ENCODE results near the gene POU2F1.

POU2F1 gene

GRCh38 chr1:167425482-167425881 lies 204.8 kb downstream of the POU2F1 start:
- no peak for TF ChIP-seq CTCF (IDR thresholded peaks at IDR 0.05; ENCODE audit: unreplicated experiment in 3 of 3)
- no peak overlapping the region for H3K27ac Mint-ChIP-seq
- no peaks in the 10 kb centered on the region for H3K4me1 Mint-ChIP-seq
- no peak overlapping the region for H3K4me3 Mint-ChIP-seq
- H3K9me3 Mint-ChIP-seq: no peaks in the 10 kb centered on the region
- peaks cover 7% of the 10 kb centered on the region for H3K36me3 Mint-ChIP-seq (ENCODE audit: low read depth)
- no peaks in the 10 kb centered on the region for H3K27me3 Mint-ChIP-seq (ENCODE audit: low read depth)

GRCh38 chr1:167426716-167427115 lies 206.0 kb downstream of the POU2F1 start:
- Mint-ChIP-seq H3K4me3 (no peak overlapping the region), H3K27me3 (ENCODE audit: low read depth) (peaks cover 6% of the 10 kb centered on the region), H3K9me3 (no peaks in the 10 kb centered on the region), H3K36me3 (ENCODE audit: low read depth) (peaks cover 7% of the 10 kb centered on the region), H3K27ac (no peak overlapping the region), H3K4me1 (peaks cover 7% of the 10 kb centered on the region)
- TF ChIP-seq CTCF (IDR thresholded peaks at IDR 0.05; ENCODE audit: unreplicated experiment in 3 of 3): no peak

GRCh38 chr1:167427848-167428247 lies 207.2 kb downstream of the POU2F1 start:
- Mint-ChIP-seq H3K4me1 (peaks cover 7% of the 10 kb centered on the region), H3K4me3 (no peak overlapping the region), H3K27me3 (ENCODE audit: low read depth) (peaks cover 6% of the 10 kb centered on the region), H3K27ac (no peak overlapping the region), H3K9me3 (no peaks in the 10 kb centered on the region), H3K36me3 (ENCODE audit: low read depth) (peaks cover 3% of the 10 kb centered on the region)
- no peak for TF ChIP-seq CTCF (IDR thresholded peaks at IDR 0.05; ENCODE audit: unreplicated experiment in 3 of 3)

GRCh38 chr1:167428395-167428794 lies 207.7 kb downstream of the POU2F1 start:
- H3K27me3 Mint-ChIP-seq (ENCODE audit: low read depth): peaks cover 6% of the 10 kb centered on the region
- peaks cover 3% of the 10 kb centered on the region for H3K36me3 Mint-ChIP-seq (ENCODE audit: low read depth)
- H3K4me3 Mint-ChIP-seq: no peak overlapping the region
- H3K27ac Mint-ChIP-seq: no peak overlapping the region
- H3K4me1 Mint-ChIP-seq: peaks cover 7% of the 10 kb centered on the region
- no peaks in the 10 kb centered on the region for H3K9me3 Mint-ChIP-seq
- no peak for TF ChIP-seq CTCF (IDR thresholded peaks at IDR 0.05; ENCODE audit: unreplicated experiment in 3 of 3)

- Mint-ChIP-seq H3K9me3 (no peaks in the 10 kb centered on the region), H3K27ac (no peak overlapping the region), H3K27me3 (ENCODE audit: low read depth) (peaks cover 12% of the 10 kb centered on the region), H3K4me3 (no peak overlapping the region), H3K36me3 (ENCODE audit: low read depth) (no peaks in the 10 kb centered on the region), H3K4me1 (peaks cover 7% of the 10 kb centered on the region)
- TF ChIP-seq CTCF (IDR thresholded peaks at IDR 0.05; ENCODE audit: unreplicated experiment in 3 of 3): no peak
Observed at GRCh38 chr1:167429612-167430011, 208.9 kb downstream of the POU2F1 start.

GRCh38 chr1:167430134-167430848 lies 209.6 kb downstream of the POU2F1 start:
- H3K4me1 Mint-ChIP-seq: peaks cover 7% of the 10 kb centered on the region
- no peak for TF ChIP-seq CTCF (IDR thresholded peaks at IDR 0.05; ENCODE audit: unreplicated experiment in 3 of 3)
- no peaks in the 10 kb centered on the region for H3K36me3 Mint-ChIP-seq (ENCODE audit: low read depth)
- H3K27ac Mint-ChIP-seq: peak overlapping the region in 1 of 3 experiments; percentile 17
- H3K4me3 Mint-ChIP-seq: no peak overlapping the region
- H3K27me3 Mint-ChIP-seq (ENCODE audit: low read depth): peaks cover 12% of the 10 kb centered on the region
- H3K9me3 Mint-ChIP-seq: no peaks in the 10 kb centered on the region
